DOHH2 (cell line): ENCODE measurements around the gene DUSP16.
"Not testable (repeated sequence)": the region's sequence is repeated elsewhere in the genome, so short reads cannot be mapped to it uniquely, and the experiment has no call there.

Source experiments
- H3F3A ChIP-seq: fragments of 200-600 bp; sonication (generic), shearing (Covaris generic); 2 replicates; pipeline ENCODE4 v1.6.0; 2016; ENCODE audit warnings: antibody characterized with exemption, mild to moderate bottlenecking; ENCODE audit not compliant: control insufficient read depth, insufficient read depth
- H3K27ac ChIP-seq: fragments of 200-600 bp; sonication (generic); 2 replicates; pipeline ENCODE4 v1.5.1; 2014; ENCODE audit warnings: low read depth, mild to moderate bottlenecking, low read length, moderate library complexity
- H3K27me3 ChIP-seq: fragments of 200-600 bp; sonication (generic); 2 replicates; pipeline ENCODE4 v1.6.1; 2014; ENCODE audit warnings: mild to moderate bottlenecking, low read length, mixed read lengths; ENCODE audit not compliant: control insufficient read depth
- H3K36me3 ChIP-seq: fragments of 200-600 bp; sonication (generic); 2 replicates; pipeline ENCODE4 v1.6.1; 2014; ENCODE audit warnings: mild to moderate bottlenecking, low read length, moderate library complexity, mixed read lengths; ENCODE audit not compliant: control insufficient read depth
- H3K4me1 ChIP-seq: fragments of 200-600 bp; sonication (generic); 2 replicates; pipeline ENCODE4 v1.6.1; 2014; ENCODE audit warnings: mild to moderate bottlenecking, low read length, mixed read lengths; ENCODE audit not compliant: control insufficient read depth
- H3K4me2 ChIP-seq: fragments of 200-600 bp; sonication (generic); 2 replicates; pipeline ENCODE4 v1.6.0; 2014; ENCODE audit warnings: mild to moderate bottlenecking, low read length, moderate library complexity
- H3K4me3 ChIP-seq: fragments of 200-600 bp; sonication (generic); 2 replicates; pipeline ENCODE4 v1.5.1; 2014; ENCODE audit warnings: mild to moderate bottlenecking, low read length, mixed read lengths
- H3K79me2 ChIP-seq: fragments of 200-600 bp; sonication (generic); 2 replicates; pipeline ENCODE4 v1.6.1; 2014; ENCODE audit warnings: mild to moderate bottlenecking, low read length, mixed read lengths; ENCODE audit not compliant: control insufficient read depth
- H3K9me2 ChIP-seq: fragments of 200-600 bp; sonication (generic); replicated peaks from 2 replicates; pipeline ENCODE4 v1.6.1; 2014; ENCODE audit warnings: mild to moderate bottlenecking, low read length, mixed read lengths; ENCODE audit not compliant: control insufficient read depth
- H3K9me3 ChIP-seq: fragments of 200-600 bp; sonication (generic); 2 replicates; pipeline ENCODE4 v1.6.1; 2014; ENCODE audit warnings: antibody characterized with exemption, low read length, mixed read lengths; ENCODE audit not compliant: control insufficient read depth, insufficient read depth
- H4K20me1 ChIP-seq: fragments of 200-600 bp; sonication (generic); 2 replicates; pipeline ENCODE4 v1.6.0; 2014; ENCODE audit warnings: low read depth, mild to moderate bottlenecking, antibody characterized with exemption, low read length, moderate library complexity; ENCODE audit not compliant: control insufficient read depth, insufficient read depth
- CTCF ChIP-seq: fragments of 200-600 bp; sonication (generic); IDR thresholded peaks from one replicate; pipeline ENCODE4 v1.5.1; 2014; ENCODE audit warnings: antibody characterized with exemption, mild to moderate bottlenecking, low read depth, low read length; ENCODE audit not compliant: poor library complexity, severe bottlenecking
- EZH2phosphoT487 ChIP-seq: fragments of 200-600 bp; sonication (generic); IDR thresholded peaks from 2 replicates; pipeline ENCODE4 v1.6.1; 2017; ENCODE audit warnings: borderline replicate concordance, mild to moderate bottlenecking, antibody characterized with exemption, low read length, moderate library complexity, mixed read lengths

Gene DUSP16

GRCh38 chr12:12582895-12583303 lies 20.2 kb upstream of the DUSP16 start:
- Histone ChIP-seq H3K79me2 (no peaks in the 10 kb centered on the region), H3K4me2 (no peak overlapping the region), H3K9me3 (no peaks in the 10 kb centered on the region), H3K4me1 (peaks cover 4% of the 10 kb centered on the region; the same call in 1 of the 2 replicates), H4K20me1 (no peaks in the 10 kb centered on the region), H3K9me2 (no peaks in the 10 kb centered on the region), H3F3A (no peaks in the 10 kb centered on the region), H3K36me3 (no peaks in the 10 kb centered on the region), H3K4me3 (no peak overlapping the region), H3K27me3 (peaks cover 15% of the 10 kb centered on the region), H3K27ac (no peak overlapping the region)
- TF ChIP-seq CTCF (no peak), EZH2phosphoT487 (no peak)

DNA sequence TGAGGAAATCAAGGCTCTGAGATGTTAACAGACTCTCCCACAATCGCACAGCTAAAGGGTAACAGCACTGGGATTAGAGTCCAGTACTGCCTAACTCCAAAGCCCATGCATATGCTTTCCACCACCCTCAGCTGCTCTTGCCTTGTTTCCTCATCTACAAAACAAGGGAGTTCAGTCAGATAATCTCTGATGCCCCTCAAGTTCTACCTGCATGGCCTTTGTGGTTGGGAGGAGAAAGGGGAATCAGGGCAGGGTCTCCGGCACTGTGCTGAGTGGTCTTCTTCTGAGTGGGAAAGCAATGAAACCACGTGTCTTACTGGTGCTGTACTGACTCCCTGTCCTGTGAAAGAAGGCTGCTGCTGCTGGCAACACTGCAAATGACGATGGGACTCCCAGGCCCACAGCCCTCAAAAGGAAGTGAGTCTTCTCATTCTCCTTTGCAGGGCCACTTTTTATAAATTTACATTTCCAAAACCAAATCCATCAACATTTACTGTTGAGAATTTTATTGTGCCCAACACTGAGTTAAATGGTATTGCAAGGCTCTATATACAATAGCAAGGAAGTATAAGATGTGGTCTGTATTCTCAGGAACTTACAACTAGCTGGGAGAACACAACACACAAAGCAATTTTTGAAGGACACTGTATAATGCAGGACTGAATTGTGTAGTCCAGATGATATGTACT lies 19.7 kb upstream of the DUSP16 start:
- Histone ChIP-seq H3K4me1 (peaks cover 4% of the 10 kb centered on the region; the same call in 1 of the 2 replicates), H3K4me2 (no peak overlapping the region), H3K36me3 (no peaks in the 10 kb centered on the region), H3K9me2 (no peaks in the 10 kb centered on the region), H3K9me3 (no peaks in the 10 kb centered on the region), H4K20me1 (no peaks in the 10 kb centered on the region), H3K27ac (no peak overlapping the region), H3K27me3 (peaks cover 15% of the 10 kb centered on the region), H3K79me2 (no peaks in the 10 kb centered on the region), H3F3A (no peaks in the 10 kb centered on the region), H3K4me3 (no peak overlapping the region)
- TF ChIP-seq EZH2phosphoT487 = no peak
- TF ChIP-seq CTCF = no peak

DNA sequence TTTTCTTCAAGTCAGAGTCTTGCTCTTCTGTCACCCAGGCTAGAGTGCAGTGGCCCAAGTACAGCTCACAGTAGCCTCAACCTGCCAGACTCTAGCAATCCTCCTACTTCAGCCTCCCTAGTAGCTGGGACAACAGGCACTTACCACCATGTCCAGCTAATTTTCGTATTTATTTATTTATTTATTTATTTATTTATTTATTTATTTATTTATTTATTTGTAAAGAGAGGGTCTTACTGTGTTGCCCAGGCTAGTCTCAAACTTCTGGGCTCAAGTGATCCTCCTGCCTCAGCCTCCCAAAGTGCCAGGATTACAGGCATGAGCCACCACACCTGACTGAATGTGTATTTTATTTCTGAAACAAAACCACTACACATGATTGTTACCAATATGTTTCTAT lies 18.1 kb upstream of the DUSP16 start:
- not testable (repeated sequence) for H3K9me3 ChIP-seq, H3K4me1 ChIP-seq, H3K4me3 ChIP-seq, H3K79me2 ChIP-seq, H3K4me2 ChIP-seq, H3K9me2 ChIP-seq, H3K36me3 ChIP-seq, H3F3A ChIP-seq, H3K27me3 ChIP-seq, H3K27ac ChIP-seq, H4K20me1 ChIP-seq

DNA sequence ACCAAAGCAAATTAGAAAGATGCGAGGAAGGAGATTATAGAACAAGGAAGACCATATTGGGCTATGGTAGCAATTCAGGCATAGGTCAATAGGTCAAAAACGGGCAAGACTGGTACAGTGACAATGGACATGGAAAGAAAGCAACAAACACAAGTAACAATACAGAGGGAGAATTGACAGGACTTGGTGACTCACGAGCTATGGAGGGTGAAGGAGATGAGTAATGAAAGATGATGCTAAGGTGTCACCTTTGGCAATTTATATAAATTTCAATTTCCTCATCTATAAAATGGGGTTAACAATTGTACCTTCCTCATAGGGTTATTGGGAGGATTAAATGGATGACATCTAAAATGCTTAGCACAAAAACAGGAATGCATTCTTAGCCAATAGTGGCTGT lies 15.1 kb upstream of the DUSP16 start:
- Histone ChIP-seq H3K27ac (no peak overlapping the region), H3K36me3 (no peaks in the 10 kb centered on the region), H3K79me2 (no peaks in the 10 kb centered on the region), H3F3A (no peaks in the 10 kb centered on the region), H4K20me1 (no peaks in the 10 kb centered on the region), H3K4me1 (peaks cover 4% of the 10 kb centered on the region; the same call in 1 of the 2 replicates), H3K4me3 (no peak overlapping the region), H3K9me2 (no peaks in the 10 kb centered on the region), H3K9me3 (no peaks in the 10 kb centered on the region), H3K4me2 (no peak overlapping the region), H3K27me3 (peaks cover 3% of the 10 kb centered on the region; the same call in 1 of the 2 replicates)
- TF ChIP-seq EZH2phosphoT487 (no peak), CTCF (no peak)
